BE2C (cell line): ENCODE measurements around the gene CYFIP2.
"Not testable (repeated sequence)": the region's sequence is repeated elsewhere in the genome, so short reads cannot be mapped to it uniquely, and the experiment has no call there.

Experiments used
- DNase-seq: peaks from one replicate; pipeline ENCODE4 v3.0.0-alpha.2; 2020
- H3K27me3 ChIP-seq: fragments of 250-450 bp; sonication (Bioruptor Pico); 2 replicates; pipeline ENCODE4 v1.5.1; 2020; ENCODE audit warnings: mild to moderate bottlenecking
- H3K36me3 ChIP-seq: fragments of 250-450 bp; sonication (Bioruptor Pico); 2 replicates; pipeline ENCODE4 v1.5.1; 2020; ENCODE audit warnings: mild to moderate bottlenecking
- H3K4me1 ChIP-seq: fragments of 250-450 bp; sonication (Bioruptor Pico); 2 replicates; pipeline ENCODE4 v1.5.1; 2020
- H3K4me3 ChIP-seq: 2 replicates; pipeline ENCODE4 v1.5.1; 2011; ENCODE audit warnings: low read depth, low read length
- H3K9me3 ChIP-seq: fragments of 250-450 bp; sonication (Bioruptor Pico); 2 replicates; pipeline ENCODE4 v1.5.1; 2020
- TF ChIP-seq, protein P1 (sequence below): IDR thresholded peaks from 2 replicates; pipeline ENCODE4 v1.5.1; 2012; ENCODE audit warnings: mild to moderate bottlenecking, low read depth, low read length

CYFIP2 gene

DNA sequence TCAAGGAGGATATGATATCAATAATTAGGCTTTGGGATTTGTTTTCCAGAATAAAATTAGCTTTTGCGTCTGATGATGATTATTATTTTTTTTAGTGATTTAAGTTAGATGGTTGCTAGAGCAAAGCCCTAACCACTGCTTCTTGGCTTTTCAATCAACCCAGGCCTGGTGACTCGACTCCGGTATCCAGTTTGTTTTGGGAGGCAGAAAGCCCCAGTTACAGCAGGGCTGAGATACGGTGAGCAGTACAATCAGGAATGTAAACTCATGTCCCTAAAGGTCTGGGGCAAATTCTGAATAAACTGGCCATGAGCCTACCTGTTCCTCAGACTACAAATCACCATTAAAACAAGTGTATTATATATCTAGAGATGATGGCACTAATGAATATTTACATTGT lies 24.4 kb upstream of the CYFIP2 start:
- TF ChIP-seq, protein P1, sequence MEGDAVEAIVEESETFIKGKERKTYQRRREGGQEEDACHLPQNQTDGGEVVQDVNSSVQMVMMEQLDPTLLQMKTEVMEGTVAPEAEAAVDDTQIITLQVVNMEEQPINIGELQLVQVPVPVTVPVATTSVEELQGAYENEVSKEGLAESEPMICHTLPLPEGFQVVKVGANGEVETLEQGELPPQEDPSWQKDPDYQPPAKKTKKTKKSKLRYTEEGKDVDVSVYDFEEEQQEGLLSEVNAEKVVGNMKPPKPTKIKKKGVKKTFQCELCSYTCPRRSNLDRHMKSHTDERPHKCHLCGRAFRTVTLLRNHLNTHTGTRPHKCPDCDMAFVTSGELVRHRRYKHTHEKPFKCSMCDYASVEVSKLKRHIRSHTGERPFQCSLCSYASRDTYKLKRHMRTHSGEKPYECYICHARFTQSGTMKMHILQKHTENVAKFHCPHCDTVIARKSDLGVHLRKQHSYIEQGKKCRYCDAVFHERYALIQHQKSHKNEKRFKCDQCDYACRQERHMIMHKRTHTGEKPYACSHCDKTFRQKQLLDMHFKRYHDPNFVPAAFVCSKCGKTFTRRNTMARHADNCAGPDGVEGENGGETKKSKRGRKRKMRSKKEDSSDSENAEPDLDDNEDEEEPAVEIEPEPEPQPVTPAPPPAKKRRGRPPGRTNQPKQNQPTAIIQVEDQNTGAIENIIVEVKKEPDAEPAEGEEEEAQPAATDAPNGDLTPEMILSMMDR = no peak
- no peak for DNase-seq
- Histone ChIP-seq H3K4me1 (no peaks in the 10 kb centered on the region), H3K36me3 (no peaks in the 10 kb centered on the region), H3K9me3 (no peaks in the 10 kb centered on the region; the same call in 1 of the 2 replicates), H3K27me3 (no peaks in the 10 kb centered on the region), H3K4me3 (no peak overlapping the region)

GRCh38 chr5:157244704-157245103 lies 21.2 kb upstream of the CYFIP2 start:
- H3K4me1 ChIP-seq, H3K27me3 ChIP-seq, H3K4me3 ChIP-seq, H3K9me3 ChIP-seq, H3K36me3 ChIP-seq, DNase-seq: not testable (repeated sequence)

DNA sequence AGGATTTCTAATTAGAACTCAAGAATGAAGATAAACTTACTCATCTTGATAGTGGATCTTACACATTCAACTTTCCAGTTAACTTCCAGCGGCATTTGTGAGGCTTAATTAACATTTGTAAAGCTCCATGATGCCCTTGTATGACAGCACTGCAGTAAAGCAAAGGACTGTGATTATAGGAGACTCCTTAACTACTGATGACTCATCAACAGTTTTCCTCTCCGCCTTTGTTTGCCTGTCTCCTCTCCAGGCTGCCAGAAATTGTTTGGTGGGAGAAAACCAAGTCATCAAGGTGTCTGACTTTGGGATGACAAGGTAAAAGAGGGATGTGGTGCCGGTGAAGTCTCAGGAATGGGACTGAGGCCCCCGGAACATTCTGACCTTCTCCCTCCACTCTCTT lies 20.4 kb upstream of the CYFIP2 start:
- Histone ChIP-seq H3K4me1 (no peaks in the 10 kb centered on the region), H3K9me3 (no peaks in the 10 kb centered on the region; the same call in 1 of the 2 replicates), H3K36me3 (no peaks in the 10 kb centered on the region), H3K27me3 (peaks cover 7% of the 10 kb centered on the region), H3K4me3 (no peak overlapping the region)
- no peak for DNase-seq
- TF ChIP-seq, protein P1 = no peak

- H3K4me1 ChIP-seq = no peaks in the 10 kb centered on the region
- peaks cover 7% of the 10 kb centered on the region for H3K27me3 ChIP-seq
- TF ChIP-seq, protein P1 = no peak
- no peaks in the 10 kb centered on the region for H3K36me3 ChIP-seq
- DNase-seq = no peak
- H3K9me3 ChIP-seq = no peaks in the 10 kb centered on the region; the same call in 1 of the 2 replicates
- no peak overlapping the region for H3K4me3 ChIP-seq
Observed at GRCh38 chr5:157245886-157246285, 20.0 kb upstream of the CYFIP2 start.

DNA sequence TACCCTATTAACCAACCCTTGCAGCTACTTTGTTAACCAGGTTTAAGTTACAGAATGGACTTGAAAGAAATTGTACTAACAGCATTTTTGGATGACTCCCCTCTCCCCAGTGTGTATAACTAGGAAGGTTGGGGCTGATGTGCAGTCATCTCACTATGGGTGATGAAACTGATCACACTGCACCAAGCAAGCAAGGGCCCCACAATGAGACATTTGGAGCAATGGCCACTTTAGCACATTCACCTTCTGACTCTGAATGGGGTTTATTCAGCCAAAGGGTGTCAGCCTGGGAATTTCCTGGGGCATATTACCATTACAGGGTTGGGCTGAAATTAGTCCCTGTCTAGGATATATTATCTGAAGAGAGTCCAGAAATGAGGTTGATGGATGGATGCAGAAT lies 18.7 kb upstream of the CYFIP2 start:
- Histone ChIP-seq H3K27me3 (peaks cover 7% of the 10 kb centered on the region), H3K36me3 (no peaks in the 10 kb centered on the region), H3K4me3 (no peak overlapping the region), H3K4me1 (no peaks in the 10 kb centered on the region), H3K9me3 (no peaks in the 10 kb centered on the region)
- no peak for DNase-seq
- TF ChIP-seq, protein P1 = no peak

- no peak for DNase-seq
- Histone ChIP-seq H3K36me3 (no peaks in the 10 kb centered on the region), H3K9me3 (no peaks in the 10 kb centered on the region), H3K27me3 (peaks cover 7% of the 10 kb centered on the region), H3K4me3 (no peak overlapping the region), H3K4me1 (no peaks in the 10 kb centered on the region)
- TF ChIP-seq, protein P1 = no peak
Observed at GRCh38 chr5:157248821-157249470, 17.0 kb upstream of the CYFIP2 start.
